Medulla oblongata (tissue), 1 donor: ENCODE results near the gene AFAP1.

Source experiments
- DNase-seq: peaks from one replicate; pipeline ENCODE4 v3.0.0-alpha.2; 2015; ENCODE audit errors: extremely low spot score

AFAP1 gene

DNA sequence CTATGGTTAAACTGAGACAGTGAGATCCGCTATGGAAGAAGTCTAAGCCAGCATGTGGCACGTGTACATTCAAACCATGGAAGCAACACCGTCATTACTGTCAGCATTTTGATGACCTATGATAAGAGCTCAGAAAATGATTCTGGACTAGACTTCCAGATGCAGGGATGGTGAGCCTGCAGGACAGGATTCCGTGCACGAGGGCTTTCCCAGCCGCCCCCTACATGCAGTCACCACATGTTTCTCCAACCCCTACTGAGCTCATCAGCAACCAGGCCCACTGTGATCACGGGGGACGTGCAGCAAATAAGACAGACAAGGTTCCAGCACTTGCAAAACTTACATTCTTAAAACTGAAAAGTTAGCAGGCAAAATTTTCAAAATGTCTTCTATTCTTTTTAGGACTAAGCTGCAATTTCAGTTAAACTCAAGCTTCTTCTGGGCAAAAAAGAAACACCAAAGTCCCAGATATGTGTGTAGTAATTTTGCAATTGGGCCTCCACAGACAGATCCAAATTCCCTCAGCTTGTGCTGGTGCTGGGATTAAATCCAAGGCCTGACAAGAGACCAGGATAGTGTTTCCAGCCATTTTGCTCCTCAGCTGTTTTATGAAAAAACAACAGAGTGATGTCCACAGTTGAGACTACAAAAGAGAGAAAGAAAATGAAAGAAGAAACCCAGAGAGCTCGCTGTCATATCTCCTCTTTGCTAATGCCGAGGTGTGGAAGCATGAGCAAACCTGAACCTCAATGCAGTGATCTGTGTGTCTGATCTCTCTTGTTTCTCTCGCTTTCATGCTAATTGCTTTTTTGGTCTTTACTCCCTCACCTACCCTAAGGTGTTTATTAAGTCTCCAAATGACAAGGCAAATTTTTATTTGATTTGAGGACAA, 118.2 kb downstream of the AFAP1 start:
- DNase-seq: no peak

DNA sequence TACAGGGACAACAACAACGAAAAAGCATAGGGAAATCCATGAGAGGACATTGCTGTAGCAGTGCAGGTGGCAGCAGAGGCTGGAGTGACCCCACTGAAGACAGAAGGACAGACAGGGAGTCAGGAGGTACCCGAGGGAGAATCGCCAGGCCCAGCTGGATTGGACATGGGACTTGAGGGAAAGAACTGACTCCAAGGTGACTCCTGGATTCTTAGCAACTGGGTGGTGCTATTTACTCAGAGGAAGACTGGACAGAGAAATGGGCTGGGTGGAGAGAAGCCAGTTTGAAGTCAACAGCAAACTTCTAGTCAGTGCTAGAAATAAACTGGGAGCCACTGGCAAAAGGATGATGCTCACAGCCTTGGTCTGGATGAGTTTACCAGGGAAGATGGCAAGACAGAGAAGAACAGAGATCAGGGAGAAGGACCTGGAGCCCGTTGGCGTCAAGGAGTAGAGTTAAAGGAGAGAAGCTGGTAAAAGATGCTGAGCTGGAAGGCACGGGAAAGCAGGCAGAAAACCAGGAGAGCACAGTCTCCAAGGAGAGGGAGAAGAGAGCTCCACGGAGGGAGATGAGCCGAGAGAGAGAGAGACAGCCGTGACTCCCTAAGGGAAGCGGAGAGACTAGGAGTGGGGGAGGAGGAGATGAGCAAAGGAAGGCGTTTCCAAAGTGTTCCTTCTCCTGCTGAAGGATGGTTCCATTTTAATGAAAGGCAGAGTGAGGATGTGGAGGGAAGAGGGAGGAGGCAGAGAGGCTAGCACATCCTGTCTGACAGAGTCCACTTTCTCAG, 119.4 kb downstream of the AFAP1 start:
- no peak for DNase-seq

DNA sequence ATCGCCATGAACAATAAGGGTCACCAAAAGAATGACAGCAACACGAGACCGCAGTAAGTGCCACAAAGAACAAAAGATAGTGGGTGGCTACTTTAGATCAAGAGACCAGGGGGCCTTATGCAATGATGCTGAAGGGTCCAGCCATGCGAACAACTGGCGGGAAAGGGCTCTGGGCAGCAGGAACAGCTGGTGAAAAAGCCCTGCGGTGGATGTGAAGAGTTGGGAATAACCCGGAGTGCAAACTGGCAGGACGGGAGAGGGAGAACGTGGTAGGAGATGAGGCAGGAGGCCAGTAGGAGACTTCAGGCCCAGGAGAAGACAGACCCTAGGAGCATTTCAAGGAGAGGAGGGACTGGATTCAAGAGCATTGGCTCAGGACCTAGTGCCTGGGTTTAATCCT, 120.2 kb downstream of the AFAP1 start:
- no peak for DNase-seq

DNA sequence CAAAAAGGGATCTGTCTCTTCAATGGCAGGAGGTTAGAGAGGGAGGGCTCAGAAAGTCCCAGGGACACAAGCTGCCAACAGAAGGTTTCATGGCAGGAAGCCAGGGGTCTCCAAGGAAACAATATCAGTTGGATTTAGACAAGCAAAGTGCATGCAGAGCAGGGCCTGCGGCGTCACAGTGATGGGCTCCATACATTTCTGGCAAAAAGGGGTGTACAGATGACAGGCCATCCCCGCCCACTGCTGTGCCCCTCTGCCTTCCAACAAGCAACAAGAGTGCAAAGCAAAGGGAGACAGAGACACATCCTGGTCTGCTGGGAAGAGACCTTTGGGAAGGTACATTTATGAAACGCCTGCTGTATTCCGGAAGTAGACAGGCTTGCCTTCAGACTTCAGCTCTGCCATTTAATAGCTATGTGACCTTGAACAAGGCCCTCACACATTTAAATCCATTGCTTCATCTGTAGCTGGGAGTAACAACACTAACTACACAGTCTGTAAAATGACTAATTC, 121.2 kb downstream of the AFAP1 start:
- DNase-seq: no peak

GRCh38 chr4:7817877-7818398, 121.7 kb downstream of the AFAP1 start:
- no peak for DNase-seq

GRCh38 chr4:7816771-7817170, 122.9 kb downstream of the AFAP1 start:
- DNase-seq: no peak

GRCh38 chr4:7815981-7816380, 123.7 kb downstream of the AFAP1 start:
- no peak for DNase-seq

GRCh38 chr4:7815562-7815961, 124.1 kb downstream of the AFAP1 start:
- DNase-seq: no peak

- DNase-seq: no peak
Observed at GRCh38 chr4:7814451-7814850, 125.2 kb downstream of the AFAP1 start.

- no peak for DNase-seq
Observed at GRCh38 chr4:7813674-7814073, 126.0 kb downstream of the AFAP1 start.

DNA sequence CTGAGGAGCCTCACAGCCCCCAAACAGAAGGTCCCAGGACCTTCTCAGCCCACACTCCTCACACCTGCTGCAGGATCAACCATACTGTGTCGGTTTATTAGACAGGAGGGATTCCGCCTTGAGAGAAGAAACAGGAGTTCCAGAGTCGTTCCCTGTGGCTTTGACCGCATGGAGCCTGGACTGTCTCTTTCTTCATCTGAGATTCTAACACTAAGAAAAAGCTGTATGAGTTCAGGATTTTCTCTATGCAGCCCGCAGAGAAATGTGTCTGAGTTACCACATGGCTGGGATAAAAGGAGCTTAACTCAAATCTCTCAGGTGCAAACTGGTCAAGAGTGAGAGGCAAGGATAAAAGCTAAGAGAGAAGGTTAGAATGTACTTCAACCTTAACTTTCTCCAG, 126.7 kb downstream of the AFAP1 start:
- DNase-seq: no peak

- DNase-seq: no peak
Observed at GRCh38 chr4:7812231-7812857, 127.3 kb downstream of the AFAP1 start.

- DNase-seq: no peak
Observed at GRCh38 chr4:7811536-7812191, 128.0 kb downstream of the AFAP1 start.

DNA sequence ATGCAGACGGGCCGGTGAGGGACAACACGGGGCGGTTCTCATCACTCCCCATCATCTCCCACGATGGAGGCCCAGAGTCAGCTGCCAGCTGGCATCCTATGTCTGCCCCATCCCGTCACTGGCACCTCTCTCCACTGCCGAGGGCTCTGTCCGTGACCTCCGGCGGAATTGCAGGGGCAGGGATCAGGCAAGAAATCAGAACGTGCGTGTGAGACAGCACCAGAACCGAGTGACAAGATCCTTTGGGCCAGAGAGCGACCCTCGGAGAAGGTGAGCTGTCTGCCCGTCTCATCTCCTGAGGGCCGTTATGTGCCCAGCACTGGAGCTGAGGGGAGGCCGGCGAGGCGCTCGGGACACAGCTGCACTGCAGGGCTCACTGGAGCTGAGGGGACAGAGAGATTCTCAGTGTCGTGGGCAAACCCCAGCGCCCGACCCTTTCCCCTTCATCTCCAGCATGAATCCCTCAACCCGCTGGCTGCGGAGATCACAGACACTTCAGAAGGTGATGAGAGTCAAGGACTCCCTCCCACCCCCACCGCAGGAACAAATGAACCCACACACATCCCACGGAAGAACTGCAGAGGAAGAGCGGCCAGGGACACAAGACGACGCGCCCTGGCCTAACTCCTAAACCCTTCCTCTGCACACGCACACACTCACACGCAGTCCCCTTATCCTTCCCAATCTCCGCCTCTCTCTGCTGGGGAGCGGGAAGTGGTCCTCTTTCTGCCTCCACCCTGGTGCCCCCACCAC, 128.7 kb downstream of the AFAP1 start:
- DNase-seq: no peak

DNA sequence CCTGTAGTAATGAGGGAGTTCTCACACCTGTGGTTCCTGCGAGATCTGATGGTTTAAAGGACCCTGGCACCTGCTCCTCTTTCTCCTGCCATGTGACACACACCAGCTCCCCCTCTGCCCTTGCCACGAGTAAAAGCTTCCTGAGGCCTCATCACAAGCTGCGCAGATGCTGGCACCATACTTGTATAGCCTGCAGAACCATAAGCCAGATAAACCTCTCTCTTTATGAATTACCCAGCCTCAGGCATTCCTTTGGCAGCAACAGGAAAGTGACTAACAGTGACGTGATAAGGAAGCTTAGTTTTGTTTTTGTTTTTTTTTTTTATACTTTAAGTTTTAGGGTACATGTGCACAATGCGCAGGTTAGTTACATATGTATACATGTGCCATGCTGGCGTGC, 130.9 kb downstream of the AFAP1 start:
- DNase-seq: no peak

DNA sequence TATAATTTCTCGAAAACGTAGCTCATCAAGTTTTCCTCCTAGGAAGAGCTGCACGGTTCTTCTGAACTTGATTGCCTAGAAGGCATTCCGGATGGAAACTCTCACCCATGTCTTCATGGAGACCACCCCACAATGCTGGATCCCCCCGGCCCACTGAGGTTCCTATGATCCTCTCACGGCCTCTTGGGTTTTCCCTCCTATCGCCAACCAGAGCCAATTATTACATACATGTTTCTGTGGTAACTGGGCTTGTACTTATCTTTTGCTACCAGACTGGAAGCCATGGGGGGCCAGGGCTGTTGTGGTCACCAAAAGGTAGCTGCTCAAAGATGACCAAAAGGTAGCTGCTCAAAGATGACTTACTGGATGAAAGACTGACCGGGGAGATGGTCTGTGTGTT, 131.5 kb downstream of the AFAP1 start:
- DNase-seq: no peak

DNA sequence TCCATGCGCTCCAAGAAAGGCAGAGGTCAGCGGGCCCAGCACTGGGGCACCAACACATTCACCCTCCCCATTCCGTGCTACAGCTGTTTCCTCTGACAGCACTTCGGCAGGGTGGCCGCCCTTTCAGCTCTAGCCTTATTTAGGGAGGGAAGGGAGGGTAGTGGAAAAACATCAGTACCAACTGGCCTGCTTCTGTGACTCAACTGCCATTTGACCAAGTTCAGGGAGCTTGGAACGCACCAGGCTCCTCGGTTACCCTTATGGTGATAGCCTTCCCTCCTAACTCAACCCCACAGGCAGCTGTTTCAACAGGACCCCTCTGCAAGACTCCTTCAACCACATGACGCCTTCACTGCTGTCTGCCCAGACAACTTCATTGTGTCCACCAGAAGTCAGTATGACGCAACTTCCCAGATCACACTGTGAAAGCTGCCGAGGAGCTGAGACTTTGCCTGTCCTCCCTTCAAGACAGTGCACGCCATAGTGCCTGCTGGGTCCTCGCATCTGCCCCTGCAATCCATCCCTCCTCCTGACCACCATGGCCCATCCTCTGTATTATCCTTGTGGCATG, 132.2 kb downstream of the AFAP1 start:
- DNase-seq: no peak

DNA sequence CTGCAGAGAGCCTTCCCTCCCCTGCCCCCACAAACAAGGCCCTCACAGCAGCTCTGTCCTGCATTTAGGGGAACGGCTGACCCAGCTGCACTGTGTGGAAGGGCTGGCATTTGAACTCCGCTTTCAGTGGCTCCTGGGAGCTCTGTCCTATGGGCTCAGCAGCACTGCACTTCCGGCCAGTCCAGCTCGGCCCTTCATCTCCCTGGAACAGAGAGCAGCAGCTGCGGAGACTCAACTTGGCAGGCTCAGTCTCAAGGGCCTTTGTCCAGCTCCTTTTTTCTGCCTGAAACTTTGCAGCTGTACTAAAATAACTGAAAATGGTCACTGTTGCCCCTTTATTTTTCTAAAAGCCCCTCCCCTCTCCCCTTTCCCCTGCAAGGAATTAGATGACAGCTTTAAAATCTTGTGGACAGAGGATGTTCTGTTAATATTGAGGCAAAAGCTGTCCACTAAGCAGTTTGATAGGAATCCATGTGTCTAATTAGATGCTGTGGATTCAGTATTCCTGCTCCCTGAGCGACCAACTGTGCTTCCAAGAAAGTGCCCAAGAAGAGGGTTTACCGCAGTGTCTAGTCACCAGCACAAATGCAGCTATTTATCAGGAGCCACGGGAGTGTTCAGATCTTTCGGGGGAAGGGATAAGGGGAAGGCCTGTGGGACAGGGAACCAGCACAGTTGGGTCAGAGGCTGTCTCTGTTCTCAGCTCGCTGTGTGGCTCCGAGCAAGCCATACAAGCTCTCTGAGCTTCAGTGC, 133.1 kb downstream of the AFAP1 start:
- peak; percentile 83 for DNase-seq

DNA sequence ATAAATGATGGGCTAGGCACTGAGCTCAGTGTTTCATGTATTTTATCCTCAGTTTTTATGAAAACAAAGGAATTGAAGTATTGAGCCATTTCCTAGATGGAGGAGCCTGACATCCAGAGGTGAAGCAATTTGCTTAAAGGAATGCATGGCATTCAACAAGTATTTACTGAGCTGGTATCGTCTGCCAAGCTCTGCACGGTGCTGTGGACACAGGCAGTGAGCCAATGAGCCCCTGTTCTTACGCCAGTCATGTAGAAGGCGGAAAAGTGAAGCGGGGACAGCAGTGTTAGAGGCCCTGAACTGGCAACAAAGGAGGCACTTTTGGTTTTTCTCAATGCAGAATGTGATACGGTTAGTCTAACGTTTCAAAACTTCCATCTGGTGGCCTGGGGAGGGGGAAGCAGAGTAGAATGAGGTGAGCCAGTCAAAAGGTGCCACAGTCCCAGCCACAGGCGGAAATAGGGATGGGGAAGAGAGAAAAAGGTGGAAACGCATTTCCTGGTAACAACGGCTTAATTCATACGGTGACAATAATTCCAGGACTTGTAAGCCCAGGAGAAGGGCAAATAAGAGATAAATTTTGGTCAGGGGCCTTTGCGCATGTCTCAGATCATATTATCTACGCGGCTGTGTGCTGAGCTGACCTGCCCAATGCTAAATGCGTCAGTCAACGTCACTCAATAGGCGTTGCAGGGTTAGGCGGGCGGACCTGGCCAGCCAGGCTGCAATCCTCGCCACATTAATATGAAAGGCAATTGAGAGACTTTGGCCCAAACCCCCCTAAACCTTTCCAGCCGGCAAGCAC, 133.9 kb downstream of the AFAP1 start:
- DNase-seq: no peak
